Activated CD4-positive, alpha-beta T cell treated with anti-CD3 and anti-CD28 coated beads, Interleukin-2, Interleukin-4, amounts not matched to agents 100 ng/mL and 50 ng/mL, durations not matched to agents 16 hours and 8 hours (primary cell): ENCODE results near the gene KRTAP10-1.
"Not testable (repeated sequence)": the region's sequence is repeated elsewhere in the genome, so short reads cannot be mapped to it uniquely, and the experiment has no call there.

Experiments
- DNase-seq: peaks from one replicate; pipeline ENCODE4 v3.0.0-alpha.2; 2020; ENCODE audit warnings: low spot score

Gene KRTAP10-1

GRCh38 chr21:44514746-44515358, 25.1 kb downstream of the KRTAP10-1 start:
- DNase-seq, result no peak

- no peak for DNase-seq
These were observed 25.8 kb downstream of the KRTAP10-1 start for GRCh38 chr21:44514218-44514520.

GRCh38 chr21:44513389-44514217, 26.4 kb downstream of the KRTAP10-1 start:
- no peak for DNase-seq

- DNase-seq, result no peak
These were observed 27.3 kb downstream of the KRTAP10-1 start for GRCh38 chr21:44512496-44513388.

- no peak for DNase-seq
These were observed 28.1 kb downstream of the KRTAP10-1 start for GRCh38 chr21:44511938-44512275.

GRCh38 chr21:44511219-44511937, 28.6 kb downstream of the KRTAP10-1 start:
- no peak for DNase-seq

GRCh38 chr21:44510508-44511218, 29.3 kb downstream of the KRTAP10-1 start:
- peak; percentile 68 for DNase-seq

GRCh38 chr21:44510109-44510507, 29.9 kb downstream of the KRTAP10-1 start:
- no peak for DNase-seq

- no peak for DNase-seq
These were observed 30.5 kb downstream of the KRTAP10-1 start for GRCh38 chr21:44509539-44509938.

GRCh38 chr21:44508711-44509445, 31.1 kb downstream of the KRTAP10-1 start:
- DNase-seq, result no peak

GRCh38 chr21:44508426-44508710, 31.6 kb downstream of the KRTAP10-1 start:
- no peak for DNase-seq

GRCh38 chr21:44507673-44508425, 32.1 kb downstream of the KRTAP10-1 start:
- no peak for DNase-seq

GRCh38 chr21:44506279-44507255, 33.4 kb downstream of the KRTAP10-1 start:
- DNase-seq, result no peak

- DNase-seq, result no peak
These were observed 34.2 kb downstream of the KRTAP10-1 start for GRCh38 chr21:44505673-44506278.

GRCh38 chr21:44503901-44504399, 36.0 kb downstream of the KRTAP10-1 start:
- DNase-seq, result no peak

- DNase-seq, result not testable (repeated sequence)
These were observed 36.7 kb downstream of the KRTAP10-1 start for GRCh38 chr21:44503006-44503889.

- no peak for DNase-seq
These were observed 37.6 kb downstream of the KRTAP10-1 start for GRCh38 chr21:44502171-44502958.
